NCI-H2171 (cell line): ENCODE measurements around the gene NAV1.

ENCODE experiments used
- DNase-seq: peaks from one replicate; lab custom pipeline; 2025; lab: John Stamatoyannopoulos, UW

The NAV1 gene

GRCh38 chr1:201586806-201587205 lies 47.9 kb downstream of the NAV1 start:
- no peak for DNase-seq

DNA sequence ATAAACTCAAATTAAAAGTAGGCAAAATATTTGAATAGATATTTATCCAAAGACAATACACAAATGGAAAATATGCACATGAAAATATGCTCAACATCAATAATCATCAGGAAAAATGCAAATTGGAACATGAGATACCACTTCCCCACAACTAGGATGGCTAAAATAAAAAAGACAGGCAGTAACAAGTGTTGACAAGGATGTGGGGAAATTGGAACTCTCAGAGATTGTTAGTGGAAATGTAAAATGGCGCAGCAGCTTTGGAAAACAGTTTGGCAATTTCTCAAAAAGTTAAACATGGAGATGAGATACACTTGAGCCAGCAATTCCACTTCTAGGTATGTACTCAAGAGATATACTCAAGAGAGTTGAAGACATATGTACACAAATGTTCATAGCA lies 48.8 kb downstream of the NAV1 start:
- no peak for DNase-seq
